ENCODE measurements around the gene IDH3B. TPM values are rescaled to one million over a fixed set of nuclear protein-coding genes. Genes with fewer than 3 reads are reported as not detected.

The IDH3B gene
- total RNA-seq, 6 experiments from 2014 or later, result 37.6 to 78.1 (median 43.6) TPM

- intact Hi-C loops (cut with DNase I), result no loop called here
- no peak for TF ChIP-seq POLR2A (IDR thresholded peaks at IDR 0.05)
- TF ChIP-seq, protein P1, sequence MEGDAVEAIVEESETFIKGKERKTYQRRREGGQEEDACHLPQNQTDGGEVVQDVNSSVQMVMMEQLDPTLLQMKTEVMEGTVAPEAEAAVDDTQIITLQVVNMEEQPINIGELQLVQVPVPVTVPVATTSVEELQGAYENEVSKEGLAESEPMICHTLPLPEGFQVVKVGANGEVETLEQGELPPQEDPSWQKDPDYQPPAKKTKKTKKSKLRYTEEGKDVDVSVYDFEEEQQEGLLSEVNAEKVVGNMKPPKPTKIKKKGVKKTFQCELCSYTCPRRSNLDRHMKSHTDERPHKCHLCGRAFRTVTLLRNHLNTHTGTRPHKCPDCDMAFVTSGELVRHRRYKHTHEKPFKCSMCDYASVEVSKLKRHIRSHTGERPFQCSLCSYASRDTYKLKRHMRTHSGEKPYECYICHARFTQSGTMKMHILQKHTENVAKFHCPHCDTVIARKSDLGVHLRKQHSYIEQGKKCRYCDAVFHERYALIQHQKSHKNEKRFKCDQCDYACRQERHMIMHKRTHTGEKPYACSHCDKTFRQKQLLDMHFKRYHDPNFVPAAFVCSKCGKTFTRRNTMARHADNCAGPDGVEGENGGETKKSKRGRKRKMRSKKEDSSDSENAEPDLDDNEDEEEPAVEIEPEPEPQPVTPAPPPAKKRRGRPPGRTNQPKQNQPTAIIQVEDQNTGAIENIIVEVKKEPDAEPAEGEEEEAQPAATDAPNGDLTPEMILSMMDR (IDR thresholded peaks at IDR 0.05), result no peak
- H3K36me3 ChIP-seq, result no peaks in the 10 kb centered on the region
- H3K9me3 ChIP-seq, result no peaks in the 10 kb centered on the region
- no peak overlapping the region for H3K4me3 ChIP-seq
- WGBS (ENCODE audit: insufficient coverage, low coverage, low lambda C conversion rate, missing lambda C conversion rate), result 34% methylated on average over 5 of the region's 9 CpGs
- H3K27me3 ChIP-seq, result no peaks in the 10 kb centered on the region
- H3K27ac ChIP-seq, result no peak overlapping the region
- no peak for DNase-seq
- no peaks in the 10 kb centered on the region for H3K4me1 ChIP-seq
- ATAC-seq, result no peak
Observed at GRCh38 chr20:2626853-2627541, 37.0 kb downstream of the IDH3B start.

GRCh38 chr20:2625062-2625461 lies 39.0 kb downstream of the IDH3B start:
- TF ChIP-seq POLR2A (IDR thresholded peaks at IDR 0.05), result no peak
- TF ChIP-seq, protein P1 (IDR thresholded peaks at IDR 0.05), result no peak

GRCh38 chr20:2624190-2624589 lies 39.8 kb downstream of the IDH3B start:
- ATAC-seq (no peak), DNase-seq (no peak)
- Histone ChIP-seq H3K36me3 (no peaks in the 10 kb centered on the region), H3K27me3 (no peaks in the 10 kb centered on the region), H3K4me1 (no peaks in the 10 kb centered on the region), H3K4me3 (no peak overlapping the region), H3K9me3 (no peaks in the 10 kb centered on the region), H3K27ac (no peak overlapping the region)
- no peak for TF ChIP-seq POLR2A (IDR thresholded peaks at IDR 0.05)
- TF ChIP-seq, protein P1 (IDR thresholded peaks at IDR 0.05), result no peak
- intact Hi-C loops (cut with DNase I), result no loop called here
- 38% methylated on average over 3 of the region's 4 CpGs for WGBS (ENCODE audit: insufficient coverage, low coverage, low lambda C conversion rate, missing lambda C conversion rate)

More at GRCh38 chr20:2625062-2625461, 39.0 kb downstream of the IDH3B start:
- Histone ChIP-seq H3K36me3 (no peaks in the 10 kb centered on the region), H3K4me3 (no peak overlapping the region), H3K4me1 (no peaks in the 10 kb centered on the region), H3K9me3 (no peaks in the 10 kb centered on the region), H3K27me3 (no peaks in the 10 kb centered on the region), H3K27ac (no peak overlapping the region)
- ATAC-seq, result no peak
- intact Hi-C loops (cut with DNase I), result no loop called here
- 25% methylated on average over 2 of the region's 2 CpGs for WGBS (ENCODE audit: insufficient coverage, low coverage, low lambda C conversion rate, missing lambda C conversion rate)
- DNase-seq, result no peak

- no peak for TF ChIP-seq POLR2A (IDR thresholded peaks at IDR 0.05)
- TF ChIP-seq, protein P1 (IDR thresholded peaks at IDR 0.05), result no peak
- intact Hi-C loops (cut with DNase I), result no loop called here
- H3K27ac ChIP-seq, result no peak overlapping the region
- H3K36me3 ChIP-seq, result no peaks in the 10 kb centered on the region
- WGBS (ENCODE audit: insufficient coverage, low coverage, low lambda C conversion rate, missing lambda C conversion rate), result 75% methylated on average over 3 of the region's 3 CpGs
- H3K9me3 ChIP-seq, result no peaks in the 10 kb centered on the region
- ATAC-seq (no peak), DNase-seq (no peak)
- no peaks in the 10 kb centered on the region for H3K4me1 ChIP-seq
- no peaks in the 10 kb centered on the region for H3K27me3 ChIP-seq
- H3K4me3 ChIP-seq, result no peak overlapping the region
Observed at GRCh38 chr20:2619961-2620595, 43.9 kb downstream of the IDH3B start.
